ENCODE results near the gene USP49. TPM values are rescaled to one million over a fixed set of nuclear protein-coding genes. Genes with fewer than 3 reads are reported as not detected.

The USP49 gene
- total RNA-seq, 1 experiment from 2014 or later: 6.9 TPM

DNA sequence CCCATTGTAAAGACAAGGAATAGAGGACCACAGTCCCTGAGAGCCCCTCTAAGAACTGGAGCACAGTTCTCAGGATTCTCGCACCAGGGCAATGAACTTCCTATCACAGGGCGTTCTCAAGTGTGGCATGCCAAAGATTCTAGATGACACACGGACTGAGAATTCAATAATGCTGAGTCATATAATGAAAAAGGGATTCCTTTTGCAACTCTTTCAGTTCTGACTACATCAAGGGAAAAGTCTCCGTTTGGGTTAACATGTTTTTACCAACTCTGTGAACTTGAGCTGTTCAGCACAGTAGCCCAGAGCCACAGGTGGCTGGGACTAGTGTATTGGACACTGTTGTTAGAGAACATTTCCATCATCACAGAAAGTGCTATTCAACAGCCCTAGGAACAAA is 22.4 kb upstream of the USP49 start:
- H3K79me2 ChIP-seq (ENCODE audit: insufficient read depth, low read length): peaks cover 59% of the 10 kb centered on the region
- H3K9me2 ChIP-seq (ENCODE audit: insufficient read depth): no peaks in the 10 kb centered on the region
- ChIA-PET POLR2A (no interaction called here), CTCF (no interaction called here), RAD21 (ENCODE audit: low non-redundant PET in 1 of 2, low total read pairs in 2 of 2, uncharacterized antibody in 2 of 2, unreplicated experiment in 2 of 2) (no interaction called here)
- H4K20me1 ChIP-seq (ENCODE audit: insufficient read depth): no peaks in the 10 kb centered on the region
- TF ChIP-seq FOSL1 (IDR thresholded peaks at IDR 0.05; ENCODE audit: low read depth): peak; percentile 81
- peak; percentile 71 for TF ChIP-seq JUND (IDR thresholded peaks at IDR 0.05)
- peak; percentile 71; the same call in 1 of the 2 replicates for TF ChIP-seq CBX3 (IDR thresholded peaks at IDR 0.05; ENCODE audit: low read depth)
- TF ChIP-seq CEBPB (IDR thresholded peaks at IDR 0.05; ENCODE audit: low read depth): peak; percentile 71
- peak; percentile 60 for TF ChIP-seq SP1 (IDR thresholded peaks at IDR 0.05; ENCODE audit: low read depth)
- 0 out of 2 replicates have a peak, but pooled peaks have one; percentile 33 for TF ChIP-seq SRF (IDR thresholded peaks at IDR 0.05; ENCODE audit: low read depth)
- TF ChIP-seq SIN3A (IDR thresholded peaks at IDR 0.05; ENCODE audit: low read depth): peak; percentile 57; the same call in 1 of the 2 replicates
- peak; percentile 21 for TF ChIP-seq YY1 (IDR thresholded peaks at IDR 0.05; ENCODE audit: extremely low read depth, insufficient replicate concordance, low read depth, low read length)
- no peak for TF ChIP-seq RAD21 (IDR thresholded peaks at IDR 0.05; ENCODE audit: low read depth)
- TF ChIP-seq ELF1 (IDR thresholded peaks at IDR 0.05; ENCODE audit: borderline replicate concordance, low read depth): no peak
- peak overlapping the region in 1 of 2 experiments; percentile 30; a peak in 2 of 4 replicates for H3K4me3 ChIP-seq (replicated peaks in 1 of 2; ENCODE audit: low read depth in 1 of 2, low read length in 2 of 2)
- intact Hi-C loops (cut with micrococcal nuclease): loop anchor here (1.0 kb wide), 1 partner anchor 16 kb away; no protein-coding TSS in a partner anchor
- H3K9me3 ChIP-seq (ENCODE audit: control insufficient read depth in 1 of 2, insufficient read depth in 1 of 2, low read depth in 1 of 2, low read length in 2 of 2): no peaks in the 10 kb centered on the region
- H2AFZ ChIP-seq (ENCODE audit: low read depth, low read length, poor library complexity, severe bottlenecking): no peak overlapping the region
- H3K27me3 ChIP-seq (ENCODE audit: insufficient read depth, low read length): no peaks in the 10 kb centered on the region
- peak overlapping the region; percentile 68 for H3K4me2 ChIP-seq (ENCODE audit: low read length)
- DNase-seq (ENCODE audit: low read depth, low spot score): peak; percentile 71
- no TSS peak for BruUV-seq (replicated peaks)
- peaks cover 9 to 16% of the 10 kb centered on the region in 2 experiments for H3K36me3 ChIP-seq (ENCODE audit: control insufficient read depth in 1 of 2, insufficient read depth in 2 of 2, low read length in 2 of 2)
- H3K9ac ChIP-seq (ENCODE audit: low read length): peak overlapping the region; percentile 53
- peak; percentile 44 for ATAC-seq
- H3K27ac ChIP-seq (ENCODE audit: low read depth, low read length): peak overlapping the region; percentile 84
- peaks cover 18 to 44% of the 10 kb centered on the region in 2 experiments for H3K4me1 ChIP-seq (ENCODE audit: control insufficient read depth in 1 of 2, insufficient read depth in 2 of 2, low read length in 2 of 2)

DNA sequence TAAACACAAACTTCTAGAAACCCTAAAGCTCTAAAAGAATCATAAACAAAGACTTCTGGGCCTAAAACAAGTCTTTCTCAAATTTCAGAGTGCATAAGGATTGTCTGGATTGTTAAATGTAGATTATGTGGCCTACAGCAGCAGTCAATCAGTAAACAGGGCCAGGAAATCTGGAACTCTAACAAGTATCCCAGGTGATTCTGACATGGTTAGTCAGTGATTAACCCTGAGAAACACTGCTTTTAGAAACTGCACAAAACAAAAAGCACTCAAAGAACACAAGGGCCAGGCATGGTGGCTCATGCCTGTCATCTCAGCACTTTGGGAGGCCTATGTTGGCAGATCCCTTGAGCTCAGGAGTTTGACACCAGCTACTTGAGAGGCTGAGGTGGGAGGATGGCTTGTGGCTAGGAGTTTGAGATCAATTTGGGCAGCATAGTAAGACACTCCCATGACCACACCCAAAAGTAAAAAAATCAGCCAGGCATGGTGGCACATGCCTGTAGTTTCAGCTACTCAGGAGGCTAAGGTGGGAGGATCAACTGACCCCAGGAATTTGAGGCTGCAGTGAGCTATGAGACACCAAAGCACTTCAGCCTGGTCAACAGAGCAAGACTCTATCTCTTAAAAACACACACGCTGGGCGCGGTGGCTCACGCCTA is 19.8 kb upstream of the USP49 start:
- no TSS peak for BruUV-seq (replicated peaks)
- no peak overlapping the region for H3K9ac ChIP-seq (ENCODE audit: low read length)
- H4K20me1 ChIP-seq (ENCODE audit: insufficient read depth): no peaks in the 10 kb centered on the region
- RAD21 ChIA-PET (ENCODE audit: low non-redundant PET in 1 of 2, low total read pairs in 2 of 2, uncharacterized antibody in 2 of 2, unreplicated experiment in 2 of 2): no interaction called here
- intact Hi-C loops (cut with micrococcal nuclease): no loop called here
- CTCF ChIA-PET: no interaction called here
- H3K9me2 ChIP-seq (ENCODE audit: insufficient read depth): no peaks in the 10 kb centered on the region
- H3K4me2 ChIP-seq (ENCODE audit: low read length): no peak overlapping the region
- H3K36me3 ChIP-seq (ENCODE audit: control insufficient read depth in 1 of 2, insufficient read depth in 2 of 2, low read length in 2 of 2): peaks cover 9 to 16% of the 10 kb centered on the region in 2 experiments
- no peaks in the 10 kb centered on the region for H3K9me3 ChIP-seq (ENCODE audit: control insufficient read depth in 1 of 2, insufficient read depth in 1 of 2, low read depth in 1 of 2, low read length in 2 of 2)
- H3K79me2 ChIP-seq (ENCODE audit: insufficient read depth, low read length): peaks cover 45% of the 10 kb centered on the region
- peaks cover 16 to 37% of the 10 kb centered on the region in 2 experiments for H3K4me1 ChIP-seq (ENCODE audit: control insufficient read depth in 1 of 2, insufficient read depth in 2 of 2, low read length in 2 of 2)
- POLR2A ChIA-PET: no interaction called here
- H3K4me3 ChIP-seq (replicated peaks in 1 of 2; ENCODE audit: low read depth in 1 of 2, low read length in 2 of 2): no peak overlapping the region
- no peak overlapping the region for H3K27ac ChIP-seq (ENCODE audit: low read depth, low read length)
- no peak for DNase-seq (ENCODE audit: low read depth, low spot score)
- no peak overlapping the region for H2AFZ ChIP-seq (ENCODE audit: low read depth, low read length, poor library complexity, severe bottlenecking)
- no peak for ATAC-seq
- H3K27me3 ChIP-seq (ENCODE audit: insufficient read depth, low read length): no peaks in the 10 kb centered on the region
- TF ChIP-seq POLR2AphosphoS5 (IDR thresholded peaks at IDR 0.05; ENCODE audit: low read depth, low read length) (no peak), ZFX (IDR thresholded peaks at IDR 0.05) (no peak), SRF (IDR thresholded peaks at IDR 0.05; ENCODE audit: low read depth) (no peak), ELF1 (IDR thresholded peaks at IDR 0.05; ENCODE audit: borderline replicate concordance, low read depth) (no peak), CBX3 (IDR thresholded peaks at IDR 0.05; ENCODE audit: low read depth) (no peak), JUND (IDR thresholded peaks at IDR 0.05) (no peak), ZNF274 (IDR thresholded peaks at IDR 0.05; ENCODE audit: low read depth, low read length) (no peak), ATF3 (IDR thresholded peaks at IDR 0.05) (no peak), EGR1 (IDR thresholded peaks at IDR 0.05; ENCODE audit: low read depth) (no peak), CEBPB (IDR thresholded peaks at IDR 0.05; ENCODE audit: low read depth) (no peak), TCF7L2 (IDR thresholded peaks at IDR 0.05; ENCODE audit: borderline replicate concordance, extremely low read depth, insufficient read depth, insufficient read length) (no peak)
- TF ChIP-seq, protein P1, sequence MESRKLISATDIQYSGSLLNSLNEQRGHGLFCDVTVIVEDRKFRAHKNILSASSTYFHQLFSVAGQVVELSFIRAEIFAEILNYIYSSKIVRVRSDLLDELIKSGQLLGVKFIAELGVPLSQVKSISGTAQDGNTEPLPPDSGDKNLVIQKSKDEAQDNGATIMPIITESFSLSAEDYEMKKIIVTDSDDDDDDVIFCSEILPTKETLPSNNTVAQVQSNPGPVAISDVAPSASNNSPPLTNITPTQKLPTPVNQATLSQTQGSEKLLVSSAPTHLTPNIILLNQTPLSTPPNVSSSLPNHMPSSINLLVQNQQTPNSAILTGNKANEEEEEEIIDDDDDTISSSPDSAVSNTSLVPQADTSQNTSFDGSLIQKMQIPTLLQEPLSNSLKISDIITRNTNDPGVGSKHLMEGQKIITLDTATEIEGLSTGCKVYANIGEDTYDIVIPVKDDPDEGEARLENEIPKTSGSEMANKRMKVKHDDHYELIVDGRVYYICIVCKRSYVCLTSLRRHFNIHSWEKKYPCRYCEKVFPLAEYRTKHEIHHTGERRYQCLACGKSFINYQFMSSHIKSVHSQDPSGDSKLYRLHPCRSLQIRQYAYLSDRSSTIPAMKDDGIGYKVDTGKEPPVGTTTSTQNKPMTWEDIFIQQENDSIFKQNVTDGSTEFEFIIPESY (IDR thresholded peaks at IDR 0.05; ENCODE audit: extremely low read depth, insufficient replicate concordance, low read length): no peak
- TF ChIP-seq, protein P2, sequence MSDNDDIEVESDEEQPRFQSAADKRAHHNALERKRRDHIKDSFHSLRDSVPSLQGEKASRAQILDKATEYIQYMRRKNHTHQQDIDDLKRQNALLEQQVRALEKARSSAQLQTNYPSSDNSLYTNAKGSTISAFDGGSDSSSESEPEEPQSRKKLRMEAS (IDR thresholded peaks at IDR 0.05): no peak

Measured in HCT116 (cell line).